Measurements from ENCODE around the gene SENP5.
"Not testable (repeated sequence)": the region's sequence is repeated elsewhere in the genome, so short reads cannot be mapped to it uniquely, and the experiment has no call there.

SENP5 gene

GRCh38 chr3:196868297-196868661, 559 bp downstream of the SENP5 start:
- H3K4me3 ChIP-seq (ENCODE audit: low read depth, low read length), result peak overlapping the region; percentile 96
- TF ChIP-seq POLR2A (IDR thresholded peaks at IDR 0.05; ENCODE audit: extremely low read depth, insufficient read length) (no peak), MAX (IDR thresholded peaks at IDR 0.05; ENCODE audit: low read depth, low read length) (no peak), MYC (IDR thresholded peaks at IDR 0.05; ENCODE audit: low read depth, low read length) (no peak)
- TF ChIP-seq, protein P1, sequence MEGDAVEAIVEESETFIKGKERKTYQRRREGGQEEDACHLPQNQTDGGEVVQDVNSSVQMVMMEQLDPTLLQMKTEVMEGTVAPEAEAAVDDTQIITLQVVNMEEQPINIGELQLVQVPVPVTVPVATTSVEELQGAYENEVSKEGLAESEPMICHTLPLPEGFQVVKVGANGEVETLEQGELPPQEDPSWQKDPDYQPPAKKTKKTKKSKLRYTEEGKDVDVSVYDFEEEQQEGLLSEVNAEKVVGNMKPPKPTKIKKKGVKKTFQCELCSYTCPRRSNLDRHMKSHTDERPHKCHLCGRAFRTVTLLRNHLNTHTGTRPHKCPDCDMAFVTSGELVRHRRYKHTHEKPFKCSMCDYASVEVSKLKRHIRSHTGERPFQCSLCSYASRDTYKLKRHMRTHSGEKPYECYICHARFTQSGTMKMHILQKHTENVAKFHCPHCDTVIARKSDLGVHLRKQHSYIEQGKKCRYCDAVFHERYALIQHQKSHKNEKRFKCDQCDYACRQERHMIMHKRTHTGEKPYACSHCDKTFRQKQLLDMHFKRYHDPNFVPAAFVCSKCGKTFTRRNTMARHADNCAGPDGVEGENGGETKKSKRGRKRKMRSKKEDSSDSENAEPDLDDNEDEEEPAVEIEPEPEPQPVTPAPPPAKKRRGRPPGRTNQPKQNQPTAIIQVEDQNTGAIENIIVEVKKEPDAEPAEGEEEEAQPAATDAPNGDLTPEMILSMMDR (IDR thresholded peaks at IDR 0.05; ENCODE audit: low read depth, low read length), result no peak
- DNase-seq (ENCODE audit: low read depth), result no peak

DNA sequence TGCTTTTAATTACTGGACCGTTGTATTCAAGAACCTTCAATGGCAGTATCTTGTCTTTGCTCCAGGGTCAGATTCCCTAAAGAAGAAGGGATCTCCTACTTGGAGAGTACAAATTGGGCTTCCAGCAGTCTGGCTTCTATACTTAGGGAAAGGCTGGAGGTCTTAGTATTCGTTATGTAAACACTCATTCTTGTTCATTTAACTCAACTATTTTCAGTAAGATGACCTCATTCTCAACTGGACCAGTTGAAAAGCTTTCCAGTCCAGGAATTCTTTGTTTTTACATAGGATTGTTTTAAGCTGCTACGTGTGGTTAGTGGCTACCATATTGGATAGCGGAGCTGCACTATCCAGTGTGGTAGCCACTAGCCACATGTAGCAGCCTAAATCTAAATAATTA, 4.6 kb downstream of the SENP5 start:
- no peak for DNase-seq (ENCODE audit: low read depth)
- TF ChIP-seq, protein P1 (IDR thresholded peaks at IDR 0.05; ENCODE audit: low read depth, low read length), result no peak
- no peak for TF ChIP-seq POLR2A (IDR thresholded peaks at IDR 0.05; ENCODE audit: extremely low read depth, insufficient read length)
- no peak for TF ChIP-seq MAX (IDR thresholded peaks at IDR 0.05; ENCODE audit: low read depth, low read length)
- TF ChIP-seq MYC (IDR thresholded peaks at IDR 0.05; ENCODE audit: low read depth, low read length), result no peak
- no peak overlapping the region for H3K4me3 ChIP-seq (ENCODE audit: low read depth, low read length)

DNA sequence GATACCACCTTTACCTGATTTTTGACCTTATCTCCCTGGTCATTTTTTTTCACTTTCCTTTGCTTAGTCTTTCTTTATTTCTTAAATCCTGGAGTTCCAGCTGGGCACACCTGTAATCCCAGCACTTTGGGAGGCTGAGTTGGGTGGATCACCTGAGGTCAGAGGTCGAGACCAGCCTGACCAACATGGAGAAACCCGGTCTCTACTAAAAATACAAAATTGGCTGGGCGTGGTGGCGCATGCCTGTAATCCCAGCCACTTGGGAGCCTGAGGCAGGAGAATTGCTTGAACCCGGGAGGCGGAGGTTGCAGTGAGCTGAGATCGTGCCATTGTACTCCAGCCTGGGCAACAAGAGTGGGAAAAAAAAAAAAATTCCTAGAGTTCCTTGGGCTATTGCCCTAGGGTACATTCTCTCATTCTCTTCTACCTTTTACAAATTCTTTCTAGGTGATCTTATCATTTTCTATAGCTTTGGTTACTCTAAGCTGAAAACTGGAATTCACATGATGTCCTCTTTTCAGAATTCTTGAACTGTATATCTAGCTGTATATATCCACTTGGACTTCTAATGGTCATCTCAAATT, 6.9 kb downstream of the SENP5 start:
- not testable (repeated sequence) for DNase-seq (ENCODE audit: low read depth); H3K4me3 ChIP-seq (ENCODE audit: low read depth, low read length)

DNA sequence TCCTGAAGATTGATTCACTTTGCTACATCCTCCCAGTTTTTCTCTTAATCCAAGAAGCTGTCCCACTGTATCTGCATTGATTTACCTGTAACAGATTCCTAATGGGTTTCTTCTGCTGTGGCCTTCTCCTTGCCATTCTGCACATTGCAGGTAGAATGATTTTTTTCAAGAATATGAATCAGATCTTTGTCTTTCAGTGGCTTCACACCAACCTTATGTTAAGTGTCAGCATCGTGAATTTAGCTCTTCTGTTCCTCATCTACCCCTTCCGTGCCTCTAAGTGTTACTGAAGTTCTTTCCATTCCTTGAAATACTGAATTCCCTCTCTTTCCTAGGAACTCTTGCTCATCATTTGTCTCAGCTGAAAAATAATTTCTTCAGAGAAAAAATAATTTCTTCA, 7.5 kb downstream of the SENP5 start:
- H3K4me3 ChIP-seq (ENCODE audit: low read depth, low read length), result no peak overlapping the region
- no peak for DNase-seq (ENCODE audit: low read depth)
- TF ChIP-seq, protein P1 (IDR thresholded peaks at IDR 0.05; ENCODE audit: low read depth, low read length), result no peak
- TF ChIP-seq MAX (IDR thresholded peaks at IDR 0.05; ENCODE audit: low read depth, low read length), result no peak

DNA sequence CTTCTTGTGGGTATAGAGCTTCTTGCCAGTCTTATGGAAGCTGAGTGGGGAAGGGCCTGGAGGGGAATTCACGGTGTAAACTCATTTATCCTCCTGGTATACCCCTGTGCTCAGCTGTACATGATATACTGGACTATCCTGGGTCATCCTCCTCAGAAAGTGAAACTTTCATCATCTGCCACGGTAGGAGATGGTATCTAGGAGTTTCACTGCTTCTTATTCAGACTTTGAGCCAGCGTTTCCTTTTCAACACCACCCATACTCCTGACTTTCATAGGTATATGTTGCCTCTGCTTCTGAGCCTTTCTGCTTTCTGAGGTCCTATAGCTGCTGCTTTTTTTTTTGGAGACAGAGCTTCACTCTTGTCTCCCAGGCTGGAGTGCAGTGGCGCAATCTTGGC, 15.6 kb downstream of the SENP5 start:
- no peak overlapping the region for H3K4me3 ChIP-seq (ENCODE audit: low read depth, low read length)
- peak; percentile 15 for DNase-seq (ENCODE audit: low read depth)
- TF ChIP-seq, protein P1 (IDR thresholded peaks at IDR 0.05; ENCODE audit: low read depth, low read length), result no peak
- TF ChIP-seq MYC (IDR thresholded peaks at IDR 0.05; ENCODE audit: low read depth, low read length) (no peak), POLR2A (IDR thresholded peaks at IDR 0.05; ENCODE audit: extremely low read depth, insufficient read length) (no peak), MAX (IDR thresholded peaks at IDR 0.05; ENCODE audit: low read depth, low read length) (no peak)

DNA sequence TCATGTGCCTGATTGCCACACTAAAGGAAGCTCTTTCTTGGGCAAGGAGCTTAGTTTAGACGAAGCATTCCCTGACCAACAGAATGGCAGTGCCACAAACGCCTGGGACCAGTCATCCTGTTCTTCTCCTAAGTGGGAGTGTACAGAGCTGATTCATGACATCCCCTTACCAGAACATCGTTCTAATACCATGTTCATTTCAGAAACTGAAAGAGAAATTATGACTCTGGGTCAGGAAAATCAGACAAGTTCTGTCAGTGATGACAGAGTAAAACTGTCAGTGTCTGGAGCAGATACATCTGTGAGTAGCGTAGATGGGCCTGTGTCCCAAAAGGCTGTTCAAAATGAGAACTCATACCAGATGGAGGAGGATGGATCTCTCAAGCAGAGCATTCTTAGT, 18.4 kb downstream of the SENP5 start:
- DNase-seq (ENCODE audit: low read depth), result no peak
- TF ChIP-seq POLR2A (IDR thresholded peaks at IDR 0.05; ENCODE audit: extremely low read depth, insufficient read length) (no peak), MAX (IDR thresholded peaks at IDR 0.05; ENCODE audit: low read depth, low read length) (no peak), MYC (IDR thresholded peaks at IDR 0.05; ENCODE audit: low read depth, low read length) (no peak)
- TF ChIP-seq, protein P1 (IDR thresholded peaks at IDR 0.05; ENCODE audit: low read depth, low read length), result no peak

More for the DNA sequence above, 18.4 kb downstream of the SENP5 start:
- H3K4me3 ChIP-seq (ENCODE audit: low read depth, low read length), result no peak overlapping the region
